Activated T-cell treated with anti-CD3 and anti-CD28 coated beads, Interleukin-2, amount 50 U/mL, for 72 hours (primary cell): ENCODE data around the gene STX8. TPM values are rescaled to one million over a fixed set of nuclear protein-coding genes. Genes with fewer than 3 reads are reported as not detected.
"Not testable (repeated sequence)": the region's sequence is repeated elsewhere in the genome, so short reads cannot be mapped to it uniquely, and the experiment has no call there.

Experiments used
- ATAC-seq, 2 donors: fragments of 150-1000 bp; cut with Tn5 transposase; replicated peaks in 1 of 2; 2 replicates each; pipeline ENCODE4 v1.10.0; 2021; ENCODE audit warnings: moderate library complexity in 2 of 2, mild to moderate bottlenecking in 1 of 2
- DNase-seq, 2 donors: peaks; one replicate each; pipeline ENCODE4 v3.0.0; 2021 to 2022; ENCODE audit warnings: mixed read lengths in 1 of 2
- H3K27ac Mint-ChIP-seq: one replicate; pipeline ENCODE4 v1.8.0; 2022; ENCODE audit warnings: mild to moderate bottlenecking, moderate library complexity, mixed read lengths
- H3K27me3 Mint-ChIP-seq: one replicate; pipeline ENCODE4 v1.8.0; 2022; ENCODE audit warnings: low read depth, mixed read lengths
- H3K36me3 Mint-ChIP-seq, 2 donors: one replicate each; pipeline ENCODE4 v1.8.0; 2022; ENCODE audit warnings: mixed read lengths in 2 of 2, mild to moderate bottlenecking in 1 of 2; ENCODE audit not compliant: insufficient read depth in 2 of 2
- H3K4me1 Mint-ChIP-seq: one replicate; pipeline ENCODE4 v1.8.0; 2022; ENCODE audit warnings: low read depth, mixed read lengths
- H3K4me3 Mint-ChIP-seq, 2 donors: one replicate each; pipeline ENCODE4 v1.8.0; 2022; ENCODE audit warnings: mild to moderate bottlenecking in 2 of 2, mixed read lengths in 2 of 2, moderate library complexity in 2 of 2
- H3K9me3 Mint-ChIP-seq, 2 donors: one replicate each; pipeline ENCODE4 v1.8.0; 2022; ENCODE audit warnings: mixed read lengths in 2 of 2
- total RNA-seq, 2 donors: library from RNA; stranded (reverse); gene quantifications; one replicate each; pipeline ENCODE4 v1.2.3, GENCODE V29; 2022

The STX8 gene
- total RNA-seq, 2 donors from 2014 or later = 53.8 to 61.3 TPM

DNA sequence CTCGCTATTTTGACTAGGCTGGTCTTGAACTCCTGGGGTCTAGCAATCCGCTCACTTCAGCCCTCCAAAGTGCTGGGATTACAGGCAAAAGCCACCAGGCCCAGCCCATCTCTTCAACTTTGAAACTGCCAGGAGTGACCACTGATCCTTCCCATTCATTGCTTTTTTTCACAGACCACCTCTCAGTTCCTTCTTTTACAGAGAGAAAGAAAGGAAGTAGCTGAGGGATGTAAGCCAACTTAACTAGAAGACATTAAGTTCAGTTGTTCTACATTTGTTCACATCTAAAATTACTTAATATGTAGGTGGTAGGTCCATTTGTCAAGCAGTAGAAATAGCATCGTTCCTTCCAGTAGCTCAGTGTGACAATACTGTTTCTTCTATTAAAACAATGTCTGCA lies 219.8 kb downstream of the STX8 start:
- H3K27me3 Mint-ChIP-seq = no peaks in the 10 kb centered on the region
- H3K4me1 Mint-ChIP-seq = no peaks in the 10 kb centered on the region
- H3K27ac Mint-ChIP-seq = no peak overlapping the region
- no peak overlapping the region for H3K4me3 Mint-ChIP-seq
- H3K9me3 Mint-ChIP-seq = no peaks in the 10 kb centered on the region
- ATAC-seq (no peak), DNase-seq (no peak)
- H3K36me3 Mint-ChIP-seq = no peaks in the 10 kb centered on the region

GRCh38 chr17:9355231-9355630 lies 220.4 kb downstream of the STX8 start:
- H3K27me3 Mint-ChIP-seq, H3K27ac Mint-ChIP-seq, ATAC-seq, DNase-seq, H3K36me3 Mint-ChIP-seq, H3K4me1 Mint-ChIP-seq, H3K9me3 Mint-ChIP-seq, H3K4me3 Mint-ChIP-seq: not testable (repeated sequence)

- no peak overlapping the region for H3K4me3 Mint-ChIP-seq
- peak in 1 of 2 donors; percentile 30 for ATAC-seq
- DNase-seq = no peak
- peaks cover 10% of the 10 kb centered on the region for H3K4me1 Mint-ChIP-seq
- no peak overlapping the region for H3K27ac Mint-ChIP-seq
- no peaks in the 10 kb centered on the region for H3K36me3 Mint-ChIP-seq
- no peaks in the 10 kb centered on the region for H3K9me3 Mint-ChIP-seq
- no peaks in the 10 kb centered on the region for H3K27me3 Mint-ChIP-seq
Measured at GRCh38 chr17:9350080-9350479, 225.5 kb downstream of the STX8 start.

GRCh38 chr17:9346296-9346926 lies 229.2 kb downstream of the STX8 start:
- Mint-ChIP-seq H3K36me3 (no peaks in the 10 kb centered on the region), H3K4me1 (peaks cover 10% of the 10 kb centered on the region), H3K4me3 (peak overlapping the region in 1 of 2 donors; percentile 37), H3K27ac (peak overlapping the region; percentile 17), H3K9me3 (no peaks in the 10 kb centered on the region), H3K27me3 (no peaks in the 10 kb centered on the region)
- ATAC-seq (peak; percentile 67 to 84), DNase-seq (peak; percentile 19 to 21)

DNA sequence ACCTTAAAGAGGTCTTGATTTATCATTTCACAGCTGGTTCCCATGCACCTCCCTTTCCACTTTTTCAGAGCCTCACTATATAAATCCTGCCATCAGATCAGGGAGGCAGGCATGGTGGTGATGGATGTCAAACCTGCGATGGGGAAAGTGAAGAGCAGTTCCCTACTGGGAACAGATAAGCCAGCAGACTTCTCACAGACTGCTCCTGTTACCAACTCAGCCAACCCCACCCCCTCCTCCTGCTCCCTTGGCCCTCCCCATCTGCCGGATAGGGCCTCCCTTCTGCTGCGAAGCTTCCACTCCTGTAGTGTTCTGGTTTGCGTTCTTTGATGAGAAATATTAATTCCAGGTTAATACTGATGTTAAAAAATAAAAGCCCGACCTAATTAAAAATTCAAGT lies 232.1 kb downstream of the STX8 start:
- ATAC-seq (no peak), DNase-seq (no peak)
- Mint-ChIP-seq H3K9me3 (no peaks in the 10 kb centered on the region), H3K4me3 (no peak overlapping the region), H3K4me1 (peaks cover 10% of the 10 kb centered on the region), H3K36me3 (no peaks in the 10 kb centered on the region), H3K27ac (no peak overlapping the region), H3K27me3 (no peaks in the 10 kb centered on the region)

- peaks cover 0 to 3% of the 10 kb centered on the region in 2 donors for H3K9me3 Mint-ChIP-seq
- H3K4me3 Mint-ChIP-seq = no peak overlapping the region
Measured at GRCh38 chr17:9342225-9342624, 233.4 kb downstream of the STX8 start.

GRCh38 chr17:9339958-9340357 lies 235.7 kb downstream of the STX8 start:
- ATAC-seq (no peak), DNase-seq (no peak)
- Mint-ChIP-seq H3K27ac (no peak overlapping the region), H3K36me3 (peaks cover 10 to 16% of the 10 kb centered on the region in 2 donors), H3K27me3 (no peaks in the 10 kb centered on the region), H3K9me3 (peaks cover 0 to 10% of the 10 kb centered on the region in 2 donors), H3K4me1 (no peaks in the 10 kb centered on the region), H3K4me3 (no peak overlapping the region)

More at GRCh38 chr17:9342225-9342624, 233.4 kb downstream of the STX8 start:
- no peak for DNase-seq
- no peak for ATAC-seq
- no peak overlapping the region for H3K27ac Mint-ChIP-seq
- H3K4me1 Mint-ChIP-seq = peaks cover 10% of the 10 kb centered on the region
- no peaks in the 10 kb centered on the region for H3K27me3 Mint-ChIP-seq
- H3K36me3 Mint-ChIP-seq = peaks cover 0 to 5% of the 10 kb centered on the region in 2 donors

GRCh38 chr17:9339482-9339881 lies 236.1 kb downstream of the STX8 start:
- H3K36me3 Mint-ChIP-seq = peaks cover 15 to 20% of the 10 kb centered on the region in 2 donors
- H3K9me3 Mint-ChIP-seq = peaks cover 5 to 14% of the 10 kb centered on the region in 2 donors
- not testable (repeated sequence) for H3K4me1 Mint-ChIP-seq, ATAC-seq, H3K27me3 Mint-ChIP-seq, H3K4me3 Mint-ChIP-seq, H3K27ac Mint-ChIP-seq, DNase-seq

DNA sequence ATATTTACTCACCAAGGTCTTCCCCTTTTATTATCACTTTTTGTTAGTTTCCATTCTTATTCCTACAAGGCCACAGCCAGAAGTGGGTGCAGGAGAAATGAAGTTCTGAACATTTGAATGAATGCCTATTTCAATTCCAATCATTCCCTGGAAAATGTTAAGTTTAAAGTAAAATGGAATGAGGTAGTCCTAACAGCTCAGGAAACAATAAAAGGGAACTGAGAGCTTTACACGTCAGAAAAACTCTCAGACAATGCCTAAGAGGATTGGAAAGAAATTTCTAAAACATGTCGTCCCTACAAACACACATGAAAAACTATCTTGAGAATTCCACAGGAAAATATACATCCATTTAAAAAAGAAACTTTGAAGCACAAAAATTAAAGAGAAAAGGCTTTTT lies 238.8 kb downstream of the STX8 start:
- DNase-seq = no peak
- no peak for ATAC-seq
- no peaks in the 10 kb centered on the region for H3K27me3 Mint-ChIP-seq
- H3K27ac Mint-ChIP-seq = no peak overlapping the region
- H3K9me3 Mint-ChIP-seq = peaks cover 7 to 16% of the 10 kb centered on the region in 2 donors
- no peak overlapping the region for H3K4me3 Mint-ChIP-seq
- no peaks in the 10 kb centered on the region for H3K4me1 Mint-ChIP-seq
- peaks cover 20 to 22% of the 10 kb centered on the region in 2 donors for H3K36me3 Mint-ChIP-seq

GRCh38 chr17:9334536-9335446 lies 240.8 kb downstream of the STX8 start:
- no peak for DNase-seq
- no peak for ATAC-seq
- H3K27me3 Mint-ChIP-seq = no peaks in the 10 kb centered on the region
- peaks cover 20 to 22% of the 10 kb centered on the region in 2 donors for H3K36me3 Mint-ChIP-seq
- H3K4me3 Mint-ChIP-seq = no peak overlapping the region
- H3K4me1 Mint-ChIP-seq = no peaks in the 10 kb centered on the region
- peaks cover 7 to 16% of the 10 kb centered on the region in 2 donors for H3K9me3 Mint-ChIP-seq
- no peak overlapping the region for H3K27ac Mint-ChIP-seq

DNA sequence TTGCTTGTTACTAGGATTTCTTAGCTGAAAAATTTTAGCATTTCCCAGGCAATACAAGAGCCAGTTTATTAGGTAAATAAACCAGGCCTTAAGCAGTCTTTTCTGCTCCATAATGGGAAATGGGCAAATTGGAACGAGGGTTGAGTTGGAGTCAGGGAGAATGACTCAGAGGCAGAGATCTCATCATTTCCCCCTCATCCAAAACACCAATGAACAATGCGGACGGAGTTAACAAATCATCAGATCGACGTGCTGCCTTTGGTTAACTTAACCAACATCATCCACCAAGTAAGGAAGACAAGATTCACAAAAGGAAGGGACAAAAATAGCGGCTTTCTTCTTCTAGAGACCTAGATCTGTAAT lies 243.5 kb downstream of the STX8 start:
- Mint-ChIP-seq H3K27ac (no peak overlapping the region), H3K27me3 (no peaks in the 10 kb centered on the region), H3K4me1 (no peaks in the 10 kb centered on the region), H3K4me3 (no peak overlapping the region), H3K9me3 (peaks cover 7 to 12% of the 10 kb centered on the region in 2 donors), H3K36me3 (peaks cover 17 to 20% of the 10 kb centered on the region in 2 donors)
- no peak for DNase-seq
- ATAC-seq = no peak

DNA sequence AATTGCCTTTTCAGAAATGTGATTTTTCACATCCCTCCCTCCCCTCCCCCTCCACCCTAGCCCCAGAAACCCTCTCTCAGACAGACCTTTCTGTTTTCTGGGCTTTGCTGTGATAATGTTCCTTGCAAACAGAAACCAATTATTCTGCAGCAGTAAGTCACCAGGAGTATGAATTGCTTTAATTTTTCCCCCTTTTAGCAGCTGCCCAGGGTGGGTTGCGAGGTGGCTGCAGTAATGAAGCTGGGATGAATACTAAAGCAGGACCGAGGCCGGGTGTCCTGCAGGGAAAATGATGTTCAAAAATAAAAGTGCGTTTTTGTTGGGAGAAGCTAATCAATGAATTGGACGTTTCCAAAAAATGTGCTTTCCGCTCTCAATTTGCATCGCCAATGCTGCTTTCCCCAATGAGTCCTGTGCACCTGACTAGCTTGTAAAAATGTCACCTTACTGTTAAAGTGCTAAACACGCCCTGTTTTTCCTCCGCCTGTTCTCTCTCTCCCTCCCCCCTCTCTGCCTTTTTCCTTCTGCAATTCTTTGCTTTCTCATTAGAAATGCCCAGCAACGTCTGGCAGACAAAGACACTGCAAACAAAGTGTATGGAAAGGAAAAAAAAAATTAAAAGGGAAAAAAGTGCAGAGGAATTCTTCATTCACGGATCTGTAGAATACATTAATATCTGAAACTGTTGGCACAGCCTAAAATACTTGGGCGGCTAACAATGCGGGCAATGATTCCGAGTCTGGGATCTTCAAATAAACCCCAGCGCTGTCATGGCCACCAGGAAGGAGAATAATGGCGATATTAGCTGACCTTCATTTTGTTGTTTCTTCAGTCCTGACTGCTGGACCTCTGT lies 244.1 kb downstream of the STX8 start:
- ATAC-seq (no peak), DNase-seq (no peak)
- no peak overlapping the region for H3K4me3 Mint-ChIP-seq
- no peaks in the 10 kb centered on the region for H3K4me1 Mint-ChIP-seq
- H3K9me3 Mint-ChIP-seq = peaks cover 7 to 12% of the 10 kb centered on the region in 2 donors
- H3K36me3 Mint-ChIP-seq = peaks cover 15 to 17% of the 10 kb centered on the region in 2 donors
- no peaks in the 10 kb centered on the region for H3K27me3 Mint-ChIP-seq
- H3K27ac Mint-ChIP-seq = no peak overlapping the region
